NCI-H1092 (cell line): ENCODE data around the gene CPLANE1.
"Not testable (repeated sequence)": the region's sequence is repeated elsewhere in the genome, so short reads cannot be mapped to it uniquely, and the experiment has no call there.

Source experiments
- DNase-seq: peaks from one replicate; lab custom pipeline; 2025; lab: John Stamatoyannopoulos, UW

The CPLANE1 gene

GRCh38 chr5:37248970-37249814 is at the start of gene CPLANE1:
Gene CPLANE1 (minus strand): TSS chr5:37249376. CDS start chr5:37247698, 1,678 bp downstream.
- peak; percentile 77 for DNase-seq

- not testable (repeated sequence) for DNase-seq
These were observed 47.1 kb upstream of the CPLANE1 start for GRCh38 chr5:37296313-37296712.

- DNase-seq, result no peak
These were observed 34.1 kb upstream of the CPLANE1 start for GRCh38 chr5:37283214-37283820.

GRCh38 chr5:37275511-37275910 is 26.3 kb upstream of the CPLANE1 start:
- DNase-seq, result no peak

GRCh38 chr5:37272511-37272910 is 23.3 kb upstream of the CPLANE1 start:
- DNase-seq, result no peak

GRCh38 chr5:37268100-37268499 is 18.9 kb upstream of the CPLANE1 start:
- not testable (repeated sequence) for DNase-seq

- DNase-seq, result no peak
These were observed 6.7 kb upstream of the CPLANE1 start for GRCh38 chr5:37255774-37256358.

DNA sequence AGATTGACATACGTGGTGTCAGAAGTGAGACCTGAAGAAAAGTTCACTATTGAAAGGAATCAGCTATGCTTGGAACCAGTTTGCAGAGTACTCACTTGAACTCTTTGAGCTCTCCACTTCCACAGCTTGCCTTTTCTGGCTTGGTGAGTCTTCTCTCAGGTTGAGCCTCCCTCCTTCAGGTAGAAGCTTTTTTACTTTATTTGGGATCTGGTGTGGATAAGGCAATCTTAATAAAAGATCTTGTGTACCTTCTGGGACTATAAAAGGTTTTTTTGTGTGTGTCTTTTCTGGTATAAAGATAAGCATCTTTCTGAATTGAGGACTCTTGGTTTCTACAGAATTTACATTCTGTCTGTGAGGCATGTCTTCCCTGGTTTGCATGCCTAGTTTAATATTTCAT is 5.4 kb upstream of the CPLANE1 start:
- DNase-seq, result no peak

DNA sequence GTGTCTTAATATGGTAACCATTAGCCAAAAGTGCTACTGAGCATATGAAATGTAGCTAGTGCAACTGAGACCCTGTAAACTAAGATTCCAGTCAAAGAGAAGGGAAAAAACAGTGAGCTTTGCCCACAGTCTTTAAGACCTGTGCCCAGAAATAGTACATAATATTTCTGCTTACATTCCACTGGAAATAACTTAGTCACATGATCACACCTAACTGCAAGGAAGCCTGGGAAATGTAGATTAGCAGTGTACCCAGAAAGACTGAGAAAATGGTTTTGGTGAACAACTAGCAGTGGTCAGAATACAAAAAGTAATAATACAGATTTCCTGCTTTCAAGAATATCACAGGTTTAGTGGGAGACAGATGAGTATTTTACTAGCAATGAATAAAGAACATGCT is 2.5 kb upstream of the CPLANE1 start:
- no peak for DNase-seq

DNA sequence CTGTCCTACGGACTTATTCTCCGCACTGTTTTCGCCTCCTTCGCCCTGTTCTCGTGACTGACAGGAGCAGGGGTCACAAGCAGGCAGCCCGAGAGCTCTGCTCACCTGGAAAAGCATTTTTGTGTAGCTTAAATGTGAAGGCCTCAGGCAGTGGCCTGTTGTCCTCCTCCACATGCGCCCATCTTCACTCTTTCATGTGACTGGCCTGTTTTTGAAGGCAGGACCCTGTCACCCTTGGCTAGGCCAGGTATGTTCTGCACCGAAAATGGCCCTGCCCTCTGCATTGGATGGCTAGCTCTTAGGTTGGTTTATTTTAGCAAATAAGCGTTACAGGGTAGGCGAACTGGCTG is 614 bp upstream of the CPLANE1 start:
- DNase-seq, result no peak

- no peak for DNase-seq
These were observed 681 bp downstream of the CPLANE1 start for GRCh38 chr5:37248421-37248969.

GRCh38 chr5:37247496-37247895 is 1.7 kb downstream of the CPLANE1 start:
- no peak for DNase-seq

DNA sequence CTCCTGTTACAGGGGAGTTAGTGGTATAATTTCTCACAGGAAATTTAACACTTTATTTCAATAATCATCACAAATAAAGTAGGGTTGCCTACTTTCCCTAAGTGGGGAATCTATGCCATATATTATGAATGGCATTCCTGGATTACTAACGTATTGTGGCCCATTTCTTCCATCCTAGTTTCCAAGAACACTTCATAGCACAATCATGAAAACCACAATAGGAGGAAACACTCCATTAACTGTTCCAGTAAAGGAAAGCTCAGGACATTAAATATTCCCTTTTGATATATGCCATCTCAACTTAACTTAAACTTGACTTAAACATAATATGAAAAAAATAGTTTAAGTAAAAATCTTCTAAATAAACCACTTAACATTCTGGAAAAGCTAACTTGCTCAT is 2.1 kb downstream of the CPLANE1 start:
- no peak for DNase-seq

GRCh38 chr5:37234288-37234687 is 14.9 kb downstream of the CPLANE1 start:
- no peak for DNase-seq

- DNase-seq, result no peak
These were observed 22.8 kb downstream of the CPLANE1 start for GRCh38 chr5:37226377-37226776.

GRCh38 chr5:37222181-37222580 is 27.0 kb downstream of the CPLANE1 start:
- no peak for DNase-seq

GRCh38 chr5:37220426-37220825 is 28.8 kb downstream of the CPLANE1 start:
- not testable (repeated sequence) for DNase-seq

DNA sequence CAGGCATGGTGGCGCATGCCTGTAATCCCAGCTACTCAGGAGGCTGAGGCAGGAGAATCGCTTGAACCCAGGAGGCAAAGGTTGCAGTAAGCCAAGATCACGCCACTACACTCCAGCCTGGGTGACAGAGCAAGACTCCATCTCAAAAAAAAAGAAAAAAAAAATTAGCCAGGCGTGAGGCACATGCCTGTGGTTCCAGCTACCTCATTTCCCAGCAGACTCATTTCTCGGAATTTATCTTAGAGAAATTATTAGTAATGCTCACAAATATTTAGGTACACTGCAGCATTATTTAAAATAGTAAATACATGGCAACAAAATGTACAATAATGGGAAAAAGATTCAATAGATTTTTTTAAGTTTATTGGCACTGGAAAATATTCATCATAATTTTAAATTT is 29.8 kb downstream of the CPLANE1 start:
- not testable (repeated sequence) for DNase-seq

DNA sequence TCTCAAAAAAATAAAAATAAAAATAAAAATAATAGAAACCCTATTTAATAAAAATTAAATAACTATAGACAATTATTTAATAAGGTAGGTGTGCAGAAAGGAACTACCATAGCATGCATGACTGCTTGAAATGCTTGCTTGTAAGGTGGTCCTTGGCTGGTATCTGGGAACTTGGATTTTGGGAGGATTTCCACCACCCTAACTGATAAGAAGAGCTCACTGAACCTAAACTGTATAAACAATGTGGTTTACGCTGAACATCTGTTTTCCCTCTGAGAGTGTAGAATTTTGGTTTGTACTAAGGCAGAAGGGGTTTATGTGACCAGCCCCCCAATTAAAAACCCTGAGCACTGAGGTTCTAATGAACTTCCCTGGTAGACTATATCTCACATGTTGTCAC is 31.2 kb downstream of the CPLANE1 start:
- DNase-seq, result no peak

DNA sequence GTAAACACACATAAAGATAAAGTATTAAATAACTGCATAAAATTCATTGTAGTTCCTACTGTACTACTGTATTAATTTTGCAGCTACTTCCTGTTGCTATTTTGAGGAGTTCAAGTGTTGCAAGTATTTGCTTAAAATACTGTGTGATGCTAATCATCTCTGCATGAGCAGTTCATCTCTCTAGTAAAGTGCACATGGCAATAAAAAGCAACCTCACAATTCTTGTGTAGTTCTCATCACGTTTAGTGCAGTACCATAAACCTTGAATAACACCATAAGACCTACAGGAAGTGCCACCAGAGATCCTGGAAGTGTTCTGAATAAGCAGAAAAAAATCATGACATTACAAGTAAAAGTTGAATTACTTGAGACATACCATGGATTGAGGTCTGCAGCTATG is 34.6 kb downstream of the CPLANE1 start:
- DNase-seq, result no peak

DNA sequence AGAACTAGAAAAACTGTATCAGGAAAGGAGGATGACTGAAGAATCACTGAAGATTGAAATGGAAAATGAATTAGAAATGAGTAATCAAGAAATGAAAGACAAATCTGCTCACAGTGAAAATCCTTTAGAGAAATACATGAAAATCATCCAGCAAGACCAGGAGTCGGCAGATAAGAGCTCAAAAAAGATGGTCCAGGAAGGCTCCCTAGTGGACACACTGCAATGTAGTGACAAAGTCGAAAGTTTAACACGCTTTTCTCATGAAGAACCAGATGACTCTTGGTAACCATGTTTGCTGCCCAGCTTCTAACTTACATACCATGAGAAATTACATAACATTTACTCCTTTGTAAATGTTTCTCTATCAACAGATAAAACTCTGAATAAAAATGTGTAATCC is 37.1 kb downstream of the CPLANE1 start:
- DNase-seq, result no peak

- DNase-seq, result no peak
These were observed 37.5 kb downstream of the CPLANE1 start for GRCh38 chr5:37211661-37212060.
